Eye (tissue), 1 donor: ENCODE measurements around the gene ABCA9.
"Not testable (repeated sequence)": the region's sequence is repeated elsewhere in the genome, so short reads cannot be mapped to it uniquely, and the experiment has no call there.

Experiments
- DNase-seq: peaks from one replicate; pipeline ENCODE4 v3.0.0-alpha.2; 2015

ABCA9 gene, protein sequence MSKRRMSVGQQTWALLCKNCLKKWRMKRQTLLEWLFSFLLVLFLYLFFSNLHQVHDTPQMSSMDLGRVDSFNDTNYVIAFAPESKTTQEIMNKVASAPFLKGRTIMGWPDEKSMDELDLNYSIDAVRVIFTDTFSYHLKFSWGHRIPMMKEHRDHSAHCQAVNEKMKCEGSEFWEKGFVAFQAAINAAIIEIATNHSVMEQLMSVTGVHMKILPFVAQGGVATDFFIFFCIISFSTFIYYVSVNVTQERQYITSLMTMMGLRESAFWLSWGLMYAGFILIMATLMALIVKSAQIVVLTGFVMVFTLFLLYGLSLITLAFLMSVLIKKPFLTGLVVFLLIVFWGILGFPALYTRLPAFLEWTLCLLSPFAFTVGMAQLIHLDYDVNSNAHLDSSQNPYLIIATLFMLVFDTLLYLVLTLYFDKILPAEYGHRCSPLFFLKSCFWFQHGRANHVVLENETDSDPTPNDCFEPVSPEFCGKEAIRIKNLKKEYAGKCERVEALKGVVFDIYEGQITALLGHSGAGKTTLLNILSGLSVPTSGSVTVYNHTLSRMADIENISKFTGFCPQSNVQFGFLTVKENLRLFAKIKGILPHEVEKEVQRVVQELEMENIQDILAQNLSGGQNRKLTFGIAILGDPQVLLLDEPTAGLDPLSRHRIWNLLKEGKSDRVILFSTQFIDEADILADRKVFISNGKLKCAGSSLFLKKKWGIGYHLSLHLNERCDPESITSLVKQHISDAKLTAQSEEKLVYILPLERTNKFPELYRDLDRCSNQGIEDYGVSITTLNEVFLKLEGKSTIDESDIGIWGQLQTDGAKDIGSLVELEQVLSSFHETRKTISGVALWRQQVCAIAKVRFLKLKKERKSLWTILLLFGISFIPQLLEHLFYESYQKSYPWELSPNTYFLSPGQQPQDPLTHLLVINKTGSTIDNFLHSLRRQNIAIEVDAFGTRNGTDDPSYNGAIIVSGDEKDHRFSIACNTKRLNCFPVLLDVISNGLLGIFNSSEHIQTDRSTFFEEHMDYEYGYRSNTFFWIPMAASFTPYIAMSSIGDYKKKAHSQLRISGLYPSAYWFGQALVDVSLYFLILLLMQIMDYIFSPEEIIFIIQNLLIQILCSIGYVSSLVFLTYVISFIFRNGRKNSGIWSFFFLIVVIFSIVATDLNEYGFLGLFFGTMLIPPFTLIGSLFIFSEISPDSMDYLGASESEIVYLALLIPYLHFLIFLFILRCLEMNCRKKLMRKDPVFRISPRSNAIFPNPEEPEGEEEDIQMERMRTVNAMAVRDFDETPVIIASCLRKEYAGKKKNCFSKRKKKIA (N-terminal part only)

DNA sequence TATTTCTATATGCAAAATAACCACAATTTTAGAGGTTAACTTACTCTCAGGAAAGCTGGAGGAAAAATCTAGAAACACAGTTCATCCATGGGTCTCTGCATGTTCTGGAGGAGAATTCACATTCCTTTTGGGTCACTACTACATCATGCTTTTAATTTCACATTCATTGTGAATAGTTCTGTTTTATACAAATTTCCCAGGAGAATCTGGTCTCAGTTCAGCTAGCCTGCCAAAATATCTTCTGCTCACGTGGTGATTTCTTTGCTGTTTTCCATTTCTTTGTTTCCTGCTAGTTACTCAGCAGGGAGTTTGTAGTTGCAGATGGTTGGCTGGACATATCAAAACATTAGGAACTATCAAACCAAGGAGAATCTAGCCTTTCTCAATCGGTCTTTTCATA, at the start of gene ABCA9:
TSS of gene ABCA9 (minus strand) at position 106 of the 400 bp plus-strand sequence. CDS start 9,801 bp downstream, outside the sequence.
- DNase-seq = peak; percentile 78

GRCh38 chr17:69105907-69106730, 45.4 kb upstream of the ABCA9 start:
- DNase-seq = no peak

DNA sequence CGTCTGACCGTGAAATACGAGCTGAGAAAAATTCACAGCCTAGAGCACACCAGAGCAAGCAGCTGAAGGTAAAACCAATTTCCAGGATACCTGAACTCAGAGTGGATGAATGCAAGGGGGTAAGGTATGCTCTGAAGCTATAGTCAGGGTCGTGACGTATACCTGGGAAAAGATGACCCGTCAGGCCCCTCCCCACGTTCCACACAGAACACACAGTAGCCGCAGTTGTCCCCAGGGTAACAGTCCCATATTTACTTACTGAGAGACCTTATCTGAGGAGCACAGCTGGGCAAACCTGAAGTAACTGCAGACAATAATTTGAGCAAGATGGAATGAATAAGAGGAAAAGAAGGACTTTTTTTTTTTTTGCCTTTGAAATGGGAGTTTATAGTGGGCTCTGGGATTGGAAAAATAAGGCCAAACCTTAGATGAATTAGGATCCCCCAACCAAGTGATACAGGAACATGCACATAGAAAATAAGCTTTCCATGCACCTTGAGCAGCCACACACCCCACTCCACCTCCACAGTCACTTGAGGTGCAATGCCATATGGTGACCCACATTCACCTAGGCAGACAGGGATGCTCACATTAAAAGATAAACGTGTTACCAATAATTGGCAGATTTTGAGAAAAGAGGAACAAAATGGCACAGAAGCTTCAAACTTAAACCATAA, 43.0 kb upstream of the ABCA9 start:
- no peak for DNase-seq

DNA sequence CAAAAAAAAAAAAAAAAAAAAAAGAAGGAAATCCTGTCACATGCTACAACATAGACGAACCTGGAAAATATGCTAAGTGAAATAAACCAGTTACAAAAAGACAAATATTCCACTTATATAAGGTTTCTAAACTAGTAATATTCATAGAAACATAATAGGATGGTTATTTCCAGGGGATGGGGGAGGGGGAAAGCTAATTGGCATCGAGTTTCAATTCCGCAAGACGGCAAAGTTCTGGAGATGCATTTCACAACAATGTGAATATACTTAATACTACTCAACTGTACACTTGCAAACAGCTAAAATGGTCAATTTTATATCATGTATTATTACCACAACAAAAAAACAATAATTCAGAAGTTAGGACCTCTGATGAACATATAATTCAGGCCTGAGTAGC, 37.9 kb upstream of the ABCA9 start:
- DNase-seq = no peak

- DNase-seq = no peak
These were observed 35.8 kb upstream of the ABCA9 start for GRCh38 chr17:69096541-69096940.

- no peak for DNase-seq
These were observed 33.3 kb upstream of the ABCA9 start for GRCh38 chr17:69093995-69094394.

DNA sequence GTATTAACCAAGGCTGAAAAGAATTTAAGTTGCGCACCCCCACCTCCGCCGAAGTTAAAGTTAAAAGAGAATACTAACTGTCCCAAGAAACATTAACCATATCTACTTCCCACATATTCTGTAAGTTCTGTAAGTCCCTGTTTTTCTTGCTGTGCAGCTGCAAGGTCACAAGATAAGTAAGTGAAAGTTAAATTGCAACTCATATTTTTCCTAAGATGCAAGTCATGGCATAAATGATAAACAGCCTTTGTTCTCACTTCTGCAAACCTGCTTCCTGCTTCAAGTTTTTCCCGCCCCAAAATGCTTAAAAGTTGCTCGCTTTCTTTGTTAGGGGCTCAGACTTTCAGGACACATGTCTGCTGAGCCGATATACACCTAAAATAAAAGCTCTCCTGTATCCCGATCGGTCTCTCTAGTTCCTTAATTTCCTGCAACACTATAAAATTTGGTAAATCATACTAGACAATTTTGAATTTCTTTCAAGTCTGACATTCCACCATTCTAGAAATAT, 32.6 kb upstream of the ABCA9 start:
- DNase-seq = no peak

DNA sequence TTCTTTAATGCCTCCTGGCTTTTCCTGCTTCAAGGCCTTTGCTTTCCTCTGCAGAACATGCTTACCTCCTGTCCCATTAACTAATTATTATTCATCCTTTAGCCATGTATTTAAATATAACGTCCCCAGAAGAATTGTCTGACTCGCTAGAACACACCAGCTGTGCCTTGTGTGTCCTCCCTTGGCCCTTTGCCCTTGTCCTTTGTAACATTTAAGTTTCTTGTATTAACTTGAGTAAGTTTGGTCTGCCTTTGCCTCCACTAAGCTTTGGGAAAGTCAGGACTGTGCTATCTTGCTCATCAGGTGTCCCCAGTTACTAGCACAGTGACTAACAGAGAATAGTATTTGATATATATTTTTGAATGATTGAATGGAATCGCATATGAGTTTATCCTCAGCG, 29.6 kb upstream of the ABCA9 start:
- no peak for DNase-seq

DNA sequence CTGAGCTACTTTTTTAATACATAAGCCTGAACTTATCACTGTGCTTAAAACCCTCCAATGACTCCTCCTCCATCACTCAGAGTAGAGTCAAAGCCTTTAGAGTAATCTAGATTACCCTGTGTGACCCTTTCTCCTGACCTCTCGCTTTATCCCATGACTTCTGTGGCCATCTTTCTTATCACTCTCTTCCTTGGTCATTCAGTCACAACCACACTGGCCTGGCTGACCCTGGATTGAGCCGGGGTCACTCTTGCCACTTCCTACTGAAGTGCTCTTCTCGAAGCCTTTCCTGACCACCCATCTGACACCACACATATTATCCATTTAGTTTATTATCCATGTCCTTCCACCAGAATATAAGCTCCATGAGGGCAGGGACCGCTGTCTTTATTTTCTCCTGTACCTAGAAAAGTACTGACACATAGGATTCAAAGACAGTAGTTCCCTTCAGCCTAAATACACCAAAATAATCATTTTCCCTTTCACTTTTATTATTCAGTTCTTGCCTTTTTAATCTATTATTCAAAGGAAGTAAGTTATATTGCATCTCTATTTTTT, 28.0 kb upstream of the ABCA9 start:
- no peak for DNase-seq

DNA sequence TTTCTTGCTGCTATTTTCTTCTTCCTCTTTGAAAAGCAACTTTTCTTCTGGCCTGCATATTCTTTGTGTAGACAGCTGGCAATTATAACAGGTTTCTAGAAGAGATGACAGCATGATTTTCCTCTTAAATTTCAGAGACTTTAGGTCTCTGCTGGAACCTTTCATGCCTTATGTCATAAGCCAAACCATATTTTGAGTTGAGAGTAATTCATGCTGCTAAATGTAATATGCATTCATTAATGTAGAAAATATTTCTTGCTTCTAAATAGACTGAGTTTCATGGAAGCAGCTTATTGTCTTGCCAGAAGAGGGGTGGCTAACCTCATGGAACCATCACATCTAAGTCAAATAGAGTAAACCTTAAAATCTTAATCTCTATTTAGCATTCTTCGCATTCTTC, 25.9 kb upstream of the ABCA9 start:
- DNase-seq = no peak

GRCh38 chr17:69084911-69085310, 24.2 kb upstream of the ABCA9 start:
- DNase-seq = no peak

- no peak for DNase-seq
These were observed 22.0 kb upstream of the ABCA9 start for GRCh38 chr17:69082696-69083095.

GRCh38 chr17:69078864-69079263, 18.1 kb upstream of the ABCA9 start:
- DNase-seq = no peak

DNA sequence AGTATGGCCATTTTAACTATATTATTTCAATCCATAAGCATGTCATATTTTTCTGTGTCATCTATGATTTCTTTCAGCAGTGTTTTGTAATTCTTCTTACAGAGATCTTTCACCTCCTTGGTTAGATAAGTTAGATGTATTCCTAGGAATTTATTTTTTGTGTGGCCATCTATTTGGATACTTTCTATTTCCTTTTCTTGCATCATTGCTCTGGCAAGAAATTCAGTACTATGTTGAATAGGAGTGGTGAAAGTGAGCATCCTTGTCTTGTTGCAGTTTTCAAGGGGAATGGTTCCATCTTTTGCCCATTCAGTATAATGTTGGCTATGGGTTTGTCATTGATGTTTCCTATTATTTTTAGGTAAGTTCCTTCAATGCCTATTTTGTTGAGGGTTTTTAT, 15.1 kb upstream of the ABCA9 start:
- no peak for DNase-seq

DNA sequence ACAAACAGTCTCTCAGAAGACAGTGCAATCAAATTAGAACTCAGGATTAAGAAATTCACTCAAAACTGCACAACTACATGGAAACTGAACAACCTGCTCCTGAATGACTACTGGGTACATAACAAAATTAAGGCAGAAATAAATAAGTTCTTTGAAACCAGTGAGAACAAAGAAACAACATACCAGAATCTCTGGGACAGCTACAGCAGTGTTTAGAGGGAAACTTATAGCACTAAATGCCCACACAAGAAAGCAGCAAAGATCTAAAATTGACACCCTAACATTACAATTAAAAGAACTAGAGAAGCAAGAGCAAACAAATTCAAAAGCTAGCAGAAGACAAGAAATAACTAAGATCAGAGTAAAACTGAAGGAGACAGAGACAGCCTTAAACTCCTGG, 12.7 kb upstream of the ABCA9 start:
- DNase-seq = not testable (repeated sequence)

GRCh38 chr17:69072803-69073256, 12.1 kb upstream of the ABCA9 start:
- DNase-seq = not testable (repeated sequence)

- not testable (repeated sequence) for DNase-seq
These were observed 10.5 kb upstream of the ABCA9 start for GRCh38 chr17:69071233-69071586.

- DNase-seq = not testable (repeated sequence)
These were observed 9.9 kb upstream of the ABCA9 start for GRCh38 chr17:69070378-69071232.

DNA sequence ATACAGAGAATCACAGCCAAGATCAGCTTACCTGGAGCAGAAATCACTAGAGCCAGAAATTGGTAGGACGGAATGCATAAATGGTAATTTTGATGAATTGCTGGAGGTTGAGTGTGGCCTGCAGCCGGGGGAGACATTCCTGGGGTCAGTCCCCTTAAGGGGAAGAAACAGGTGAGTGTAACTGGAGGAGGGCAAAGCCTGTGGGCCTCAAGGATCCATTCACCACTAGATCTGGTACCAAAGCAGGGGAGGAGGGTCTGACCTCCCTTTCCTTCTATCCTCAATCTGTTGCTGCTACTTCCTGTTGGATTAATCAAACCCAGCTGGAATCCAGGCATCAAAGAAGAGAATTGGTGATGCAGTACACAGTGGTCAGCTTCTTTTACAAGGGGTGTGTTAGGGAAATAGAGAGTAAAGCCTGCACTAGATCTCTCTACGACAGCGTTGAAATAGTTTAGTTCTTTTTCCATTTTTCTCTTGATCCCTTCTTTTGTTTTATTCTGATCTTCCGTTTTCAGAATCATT, 8.6 kb upstream of the ABCA9 start:
- peak; percentile 23 for DNase-seq
